DND-41 (cell line): Measurements from ENCODE around the gene CHRM5.
"Not testable (repeated sequence)": the region's sequence is repeated elsewhere in the genome, so short reads cannot be mapped to it uniquely, and the experiment has no call there.

Experiments used
- ATAC-seq: fragments of 200-7000 bp; cut with Tn5 transposase; 3 replicates; pipeline ENCODE4 v1.9.1; 2021; ENCODE audit warnings: low read depth; ENCODE audit not compliant: insufficient read depth
- DNase-seq: peaks from one replicate; pipeline ENCODE4 v3.0.0-alpha.2; 2020
- H2AFZ ChIP-seq: 2 replicates; pipeline ENCODE4 v1.6.0; 2012; ENCODE audit warnings: low read depth, low read length
- H3K27ac ChIP-seq: 2 replicates; pipeline ENCODE4 v1.5.1; 2012; ENCODE audit warnings: low read length, inconsistent platforms
- H3K27me3 ChIP-seq: fragments of 200-600 bp; sonication (generic); 2 replicates; pipeline ENCODE4 v1.6.0; 2012; ENCODE audit warnings: low read length, mild to moderate bottlenecking, inconsistent platforms; ENCODE audit not compliant: insufficient read depth, poor library complexity
- H3K36me3 ChIP-seq: 2 replicates; pipeline ENCODE4 v1.5.1; 2012; ENCODE audit warnings: low read length, inconsistent platforms; ENCODE audit not compliant: insufficient read depth
- H3K4me1 ChIP-seq: 2 replicates; pipeline ENCODE4 v1.5.1; 2012; ENCODE audit warnings: mild to moderate bottlenecking, low read length; ENCODE audit not compliant: insufficient read depth
- H3K4me2 ChIP-seq: 2 replicates; pipeline ENCODE4 v1.6.0; 2012; ENCODE audit warnings: mild to moderate bottlenecking, moderate library complexity, low read length, inconsistent platforms; ENCODE audit not compliant: insufficient read depth
- H3K4me3 ChIP-seq, 2 experiments: fragments of 200-600 bp in 1 of 2; shearing (Covaris generic) in 1 of 2; 2 replicates each; pipeline ENCODE4 v1.5.1; 2012 to 2016; ENCODE audit warnings: inconsistent platforms in 2 of 2, low read length in 2 of 2, mild to moderate bottlenecking in 2 of 2, low read depth in 1 of 2, moderate library complexity in 1 of 2
- H3K79me2 ChIP-seq: 2 replicates; pipeline ENCODE4 v1.6.0; 2012; ENCODE audit warnings: low read length, inconsistent platforms; ENCODE audit not compliant: insufficient read depth
- H3K9ac ChIP-seq: 2 replicates; pipeline ENCODE4 v1.6.0; 2012; ENCODE audit warnings: low read depth, mild to moderate bottlenecking, inconsistent platforms, low read length, moderate library complexity
- H3K9me3 ChIP-seq: 2 replicates; pipeline ENCODE4 v1.5.1; 2012; ENCODE audit warnings: low read length, moderate library complexity, mild to moderate bottlenecking, inconsistent platforms; ENCODE audit not compliant: insufficient read depth, severe bottlenecking
- H4K20me1 ChIP-seq: 2 replicates; pipeline ENCODE4 v1.6.0; 2012; ENCODE audit warnings: low read length; ENCODE audit not compliant: insufficient read depth
- EZH2 ChIP-seq: IDR thresholded peaks from 3 replicates; pipeline ENCODE4 v1.6.1; 2012; ENCODE audit warnings: borderline replicate concordance, low read depth, mild to moderate bottlenecking, moderate library complexity, low read length, inconsistent platforms; ENCODE audit not compliant: severe bottlenecking
- TF ChIP-seq, protein P1 (sequence below): IDR thresholded peaks from 2 replicates; pipeline ENCODE4 v1.5.1; 2012; ENCODE audit warnings: borderline replicate concordance, low read length, moderate library complexity, mild to moderate bottlenecking; ENCODE audit not compliant: poor library complexity, severe bottlenecking; ENCODE audit errors: extremely low read depth

CHRM5 gene

DNA sequence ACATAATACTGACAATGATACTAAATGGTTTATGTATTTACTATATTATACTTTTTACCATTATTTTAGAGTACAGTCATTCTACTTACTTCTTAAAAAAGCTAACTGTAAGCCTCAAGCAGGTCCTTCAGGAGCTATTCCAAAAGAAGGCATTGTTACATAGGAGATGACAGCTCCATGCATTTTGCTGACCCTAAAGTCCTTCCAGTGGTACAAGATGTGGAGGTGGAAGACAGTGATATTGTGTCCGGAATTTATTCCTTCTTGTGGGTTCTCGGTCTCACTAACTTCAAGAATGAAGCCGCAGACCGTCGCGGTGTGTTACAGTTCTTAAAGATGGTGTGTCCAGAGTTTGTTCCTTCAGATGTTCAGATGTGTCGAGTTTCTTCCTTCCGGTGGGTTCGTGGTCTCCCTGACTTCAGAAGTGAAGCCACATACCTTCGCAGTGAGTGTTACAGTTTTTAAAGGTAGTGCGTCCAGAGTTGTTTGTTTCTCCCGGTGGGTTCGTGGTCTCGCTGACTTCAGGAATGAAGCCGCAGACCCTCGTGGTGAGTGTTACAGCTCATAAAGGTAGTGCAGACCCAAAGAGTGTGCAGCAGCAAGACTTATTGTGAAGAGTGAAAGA lies 49.8 kb downstream of the CHRM5 start:
- no peaks in the 10 kb centered on the region for H3K4me1 ChIP-seq
- H3K27ac ChIP-seq = no peak overlapping the region
- no peaks in the 10 kb centered on the region for H3K36me3 ChIP-seq
- peak; percentile 45 for DNase-seq
- no peaks in the 10 kb centered on the region for H3K27me3 ChIP-seq
- H3K4me3 ChIP-seq = no peak overlapping the region
- peak; percentile 73 for ATAC-seq
- no peaks in the 10 kb centered on the region for H4K20me1 ChIP-seq
- no peaks in the 10 kb centered on the region for H3K79me2 ChIP-seq
- TF ChIP-seq, protein P1, sequence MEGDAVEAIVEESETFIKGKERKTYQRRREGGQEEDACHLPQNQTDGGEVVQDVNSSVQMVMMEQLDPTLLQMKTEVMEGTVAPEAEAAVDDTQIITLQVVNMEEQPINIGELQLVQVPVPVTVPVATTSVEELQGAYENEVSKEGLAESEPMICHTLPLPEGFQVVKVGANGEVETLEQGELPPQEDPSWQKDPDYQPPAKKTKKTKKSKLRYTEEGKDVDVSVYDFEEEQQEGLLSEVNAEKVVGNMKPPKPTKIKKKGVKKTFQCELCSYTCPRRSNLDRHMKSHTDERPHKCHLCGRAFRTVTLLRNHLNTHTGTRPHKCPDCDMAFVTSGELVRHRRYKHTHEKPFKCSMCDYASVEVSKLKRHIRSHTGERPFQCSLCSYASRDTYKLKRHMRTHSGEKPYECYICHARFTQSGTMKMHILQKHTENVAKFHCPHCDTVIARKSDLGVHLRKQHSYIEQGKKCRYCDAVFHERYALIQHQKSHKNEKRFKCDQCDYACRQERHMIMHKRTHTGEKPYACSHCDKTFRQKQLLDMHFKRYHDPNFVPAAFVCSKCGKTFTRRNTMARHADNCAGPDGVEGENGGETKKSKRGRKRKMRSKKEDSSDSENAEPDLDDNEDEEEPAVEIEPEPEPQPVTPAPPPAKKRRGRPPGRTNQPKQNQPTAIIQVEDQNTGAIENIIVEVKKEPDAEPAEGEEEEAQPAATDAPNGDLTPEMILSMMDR = no peak
- TF ChIP-seq EZH2 = no peak
- no peaks in the 10 kb centered on the region for H3K9me3 ChIP-seq
- H3K9ac ChIP-seq = no peak overlapping the region
- no peak overlapping the region for H2AFZ ChIP-seq
- no peak overlapping the region for H3K4me2 ChIP-seq

DNA sequence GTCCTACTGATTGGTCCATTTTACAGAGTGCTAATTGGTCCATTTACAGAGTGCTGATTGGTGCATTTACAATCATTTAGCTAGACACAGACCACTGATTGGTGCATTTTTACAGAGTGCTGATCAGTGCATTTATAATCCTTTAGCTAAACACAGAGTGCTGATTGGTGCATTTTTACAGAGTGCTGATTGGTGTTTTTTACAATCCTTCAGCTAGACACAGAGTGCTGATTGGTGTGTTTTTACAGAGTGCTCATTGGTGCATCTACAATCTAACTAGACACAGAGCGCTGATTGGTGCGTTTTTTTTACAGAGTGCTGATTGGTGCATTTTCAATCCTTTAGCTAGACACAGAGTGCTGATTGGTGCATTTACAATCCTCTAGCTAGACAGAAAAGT lies 50.4 kb downstream of the CHRM5 start:
- ATAC-seq, H4K20me1 ChIP-seq, H2AFZ ChIP-seq, H3K27me3 ChIP-seq, H3K4me2 ChIP-seq, DNase-seq, H3K27ac ChIP-seq, H3K9me3 ChIP-seq, H3K9ac ChIP-seq, H3K36me3 ChIP-seq, H3K4me1 ChIP-seq, H3K79me2 ChIP-seq, H3K4me3 ChIP-seq: not testable (repeated sequence)

DNA sequence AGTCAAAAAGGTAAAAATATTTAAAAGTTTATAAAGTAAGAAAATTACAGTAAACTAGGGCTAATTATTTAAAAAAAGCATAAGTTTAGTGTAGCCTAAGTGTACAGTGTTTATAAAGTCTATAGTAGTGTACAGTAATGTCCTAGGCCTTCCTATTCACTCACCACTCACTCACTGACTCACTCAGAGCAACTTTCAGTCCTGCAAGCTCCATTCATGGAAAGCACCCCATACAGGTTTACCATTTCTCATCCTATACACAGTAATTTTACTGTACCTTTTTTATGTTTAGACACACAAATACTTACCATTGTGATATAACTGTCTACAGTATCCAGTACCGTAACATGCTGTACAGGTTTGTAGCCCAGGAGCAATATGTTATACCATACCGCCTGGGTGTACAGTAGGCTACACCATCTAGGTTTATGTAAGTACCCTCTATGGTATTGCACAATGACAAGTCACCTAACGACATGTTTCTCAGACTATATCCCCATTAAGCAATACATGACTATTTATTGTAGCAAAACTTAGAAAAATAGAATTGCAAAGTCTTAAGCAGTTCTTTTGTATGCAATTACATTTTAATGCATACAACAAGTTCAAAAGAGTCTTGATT lies 51.2 kb downstream of the CHRM5 start:
- Histone ChIP-seq H3K4me3 (no peak overlapping the region), H3K4me2 (no peak overlapping the region), H4K20me1 (no peaks in the 10 kb centered on the region), H3K79me2 (no peaks in the 10 kb centered on the region), H3K36me3 (no peaks in the 10 kb centered on the region), H2AFZ (no peak overlapping the region), H3K27me3 (no peaks in the 10 kb centered on the region), H3K4me1 (no peaks in the 10 kb centered on the region), H3K9ac (no peak overlapping the region), H3K9me3 (no peaks in the 10 kb centered on the region), H3K27ac (no peak overlapping the region)
- TF ChIP-seq EZH2 = no peak
- TF ChIP-seq, protein P1 = no peak
- ATAC-seq = no peak
- DNase-seq = no peak

DNA sequence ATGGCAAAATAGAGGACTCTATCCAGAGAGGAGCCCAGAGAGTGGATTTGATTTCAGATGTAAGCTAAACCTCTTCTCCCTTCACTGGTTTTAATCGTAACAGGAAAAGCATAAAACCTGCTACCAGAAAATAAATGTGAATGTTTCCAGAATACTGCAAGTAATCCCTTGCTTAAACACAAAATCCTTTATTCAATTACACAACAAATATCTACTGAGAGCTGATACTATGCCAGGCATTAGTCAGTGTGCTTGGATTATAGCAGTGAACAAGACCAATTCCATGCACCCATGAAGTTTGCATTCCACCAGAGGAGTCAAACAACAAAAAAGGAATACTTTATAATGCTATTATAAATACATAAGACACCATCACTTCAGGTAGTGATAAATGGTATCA lies 55.6 kb downstream of the CHRM5 start:
- no peak overlapping the region for H3K4me2 ChIP-seq
- H3K27me3 ChIP-seq = no peaks in the 10 kb centered on the region
- no peak overlapping the region for H3K9ac ChIP-seq
- no peaks in the 10 kb centered on the region for H3K4me1 ChIP-seq
- H2AFZ ChIP-seq = no peak overlapping the region
- no peaks in the 10 kb centered on the region for H4K20me1 ChIP-seq
- H3K4me3 ChIP-seq = no peak overlapping the region
- no peak overlapping the region for H3K27ac ChIP-seq
- H3K79me2 ChIP-seq = no peaks in the 10 kb centered on the region; the same call in 1 of the 2 replicates
- no peak for DNase-seq
- no peak for ATAC-seq
- no peaks in the 10 kb centered on the region for H3K36me3 ChIP-seq
- TF ChIP-seq, protein P1 = no peak
- TF ChIP-seq EZH2 = no peak
- H3K9me3 ChIP-seq = no peaks in the 10 kb centered on the region
